ENCODE results near the gene MAST4.

Gene MAST4

GRCh38 chr5:66769030-66769733 is 173.0 kb downstream of the MAST4 start:
- DNase-seq: no peak
- H3K9me3 Mint-ChIP-seq: no peaks in the 10 kb centered on the region
- no peak for ATAC-seq (replicated peaks)
- H3K4me3 Mint-ChIP-seq: no peak overlapping the region
- no peaks in the 10 kb centered on the region for H3K36me3 Mint-ChIP-seq (ENCODE audit: insufficient read depth)
- H3K4me1 Mint-ChIP-seq (ENCODE audit: low read depth in 2 of 2): no peaks in the 10 kb centered on the region
- peaks cover 21 to 33% of the 10 kb centered on the region in 2 donors for H3K27me3 Mint-ChIP-seq
- no peak overlapping the region for H3K27ac Mint-ChIP-seq

- ATAC-seq (replicated peaks) (no peak), DNase-seq (no peak)
- Mint-ChIP-seq H3K9me3 (no peaks in the 10 kb centered on the region), H3K36me3 (ENCODE audit: insufficient read depth) (no peaks in the 10 kb centered on the region), H3K27me3 (peaks cover 21 to 31% of the 10 kb centered on the region in 2 donors), H3K27ac (no peak overlapping the region), H3K4me1 (ENCODE audit: low read depth in 2 of 2) (no peaks in the 10 kb centered on the region), H3K4me3 (no peak overlapping the region)
Observed at GRCh38 chr5:66769839-66770617, 173.8 kb downstream of the MAST4 start.

- no peaks in the 10 kb centered on the region for H3K9me3 Mint-ChIP-seq
- no peaks in the 10 kb centered on the region for H3K4me1 Mint-ChIP-seq (ENCODE audit: low read depth in 2 of 2)
- H3K27me3 Mint-ChIP-seq: peaks cover 11 to 31% of the 10 kb centered on the region in 2 donors
- DNase-seq: no peak
- no peak for ATAC-seq (replicated peaks)
- H3K27ac Mint-ChIP-seq: no peak overlapping the region
- no peak overlapping the region for H3K4me3 Mint-ChIP-seq
- no peaks in the 10 kb centered on the region for H3K36me3 Mint-ChIP-seq (ENCODE audit: insufficient read depth)
Observed at GRCh38 chr5:66777868-66778267, 181.7 kb downstream of the MAST4 start.

- Mint-ChIP-seq H3K27me3 (peaks cover 11 to 31% of the 10 kb centered on the region in 2 donors), H3K9me3 (no peaks in the 10 kb centered on the region), H3K4me1 (ENCODE audit: low read depth in 2 of 2) (no peaks in the 10 kb centered on the region), H3K4me3 (no peak overlapping the region), H3K36me3 (ENCODE audit: insufficient read depth) (no peaks in the 10 kb centered on the region), H3K27ac (no peak overlapping the region)
- DNase-seq (no peak), ATAC-seq (replicated peaks) (no peak)
Observed at GRCh38 chr5:66779528-66779927, 183.3 kb downstream of the MAST4 start.

- Mint-ChIP-seq H3K27ac (no peak overlapping the region), H3K9me3 (no peaks in the 10 kb centered on the region), H3K27me3 (peaks cover 13 to 16% of the 10 kb centered on the region in 2 donors), H3K4me3 (no peak overlapping the region), H3K4me1 (ENCODE audit: low read depth in 2 of 2) (no peaks in the 10 kb centered on the region), H3K36me3 (ENCODE audit: insufficient read depth) (peaks cover 3% of the 10 kb centered on the region)
- ATAC-seq (replicated peaks) (no peak), DNase-seq (no peak)
Observed at GRCh38 chr5:66788556-66788955, 192.4 kb downstream of the MAST4 start.

GRCh38 chr5:66789434-66789833 is 193.2 kb downstream of the MAST4 start:
- no peak overlapping the region for H3K27ac Mint-ChIP-seq
- peaks cover 13 to 24% of the 10 kb centered on the region in 2 donors for H3K27me3 Mint-ChIP-seq
- DNase-seq (no peak), ATAC-seq (replicated peaks) (no peak)
- peaks cover 3% of the 10 kb centered on the region for H3K36me3 Mint-ChIP-seq (ENCODE audit: insufficient read depth)
- no peaks in the 10 kb centered on the region for H3K4me1 Mint-ChIP-seq (ENCODE audit: low read depth in 2 of 2)
- H3K9me3 Mint-ChIP-seq: no peaks in the 10 kb centered on the region
- H3K4me3 Mint-ChIP-seq: no peak overlapping the region

- Mint-ChIP-seq H3K9me3 (no peaks in the 10 kb centered on the region), H3K27me3 (peaks cover 25 to 35% of the 10 kb centered on the region in 2 donors), H3K27ac (no peak overlapping the region), H3K4me1 (ENCODE audit: low read depth in 2 of 2) (no peaks in the 10 kb centered on the region), H3K4me3 (no peak overlapping the region), H3K36me3 (ENCODE audit: insufficient read depth) (peaks cover 3% of the 10 kb centered on the region)
- DNase-seq: no peak
- ATAC-seq (replicated peaks): no peak
Observed at GRCh38 chr5:66793049-66793448, 196.9 kb downstream of the MAST4 start.

GRCh38 chr5:66795682-66796081 is 199.5 kb downstream of the MAST4 start:
- Mint-ChIP-seq H3K27me3 (peaks cover 50 to 51% of the 10 kb centered on the region in 2 donors), H3K27ac (no peak overlapping the region), H3K4me1 (ENCODE audit: low read depth in 2 of 2) (no peaks in the 10 kb centered on the region), H3K36me3 (ENCODE audit: insufficient read depth) (no peaks in the 10 kb centered on the region), H3K9me3 (no peaks in the 10 kb centered on the region), H3K4me3 (no peak overlapping the region)
- ATAC-seq (replicated peaks) (no peak), DNase-seq (no peak)

- H3K4me1 Mint-ChIP-seq (ENCODE audit: low read depth in 2 of 2): no peaks in the 10 kb centered on the region
- H3K36me3 Mint-ChIP-seq (ENCODE audit: insufficient read depth): no peaks in the 10 kb centered on the region
- no peak overlapping the region for H3K4me3 Mint-ChIP-seq
- DNase-seq (no peak), ATAC-seq (replicated peaks) (no peak)
- peaks cover 57 to 58% of the 10 kb centered on the region in 2 donors for H3K27me3 Mint-ChIP-seq
- no peaks in the 10 kb centered on the region for H3K9me3 Mint-ChIP-seq
- no peak overlapping the region for H3K27ac Mint-ChIP-seq
Observed at GRCh38 chr5:66796305-66797292, 200.4 kb downstream of the MAST4 start.

GRCh38 chr5:66802941-66803340 is 206.7 kb downstream of the MAST4 start:
- Mint-ChIP-seq H3K27ac (no peak overlapping the region), H3K27me3 (peaks cover 63 to 71% of the 10 kb centered on the region in 2 donors), H3K9me3 (no peaks in the 10 kb centered on the region), H3K4me1 (ENCODE audit: low read depth in 2 of 2) (no peaks in the 10 kb centered on the region), H3K36me3 (ENCODE audit: insufficient read depth) (no peaks in the 10 kb centered on the region), H3K4me3 (no peak overlapping the region)
- no peak for ATAC-seq (replicated peaks)
- DNase-seq: no peak

- H3K9me3 Mint-ChIP-seq: no peaks in the 10 kb centered on the region
- ATAC-seq (replicated peaks) (no peak), DNase-seq (no peak)
- no peaks in the 10 kb centered on the region for H3K4me1 Mint-ChIP-seq (ENCODE audit: low read depth in 2 of 2)
- no peaks in the 10 kb centered on the region for H3K36me3 Mint-ChIP-seq (ENCODE audit: insufficient read depth)
- no peak overlapping the region for H3K4me3 Mint-ChIP-seq
- H3K27me3 Mint-ChIP-seq: peaks cover 65 to 67% of the 10 kb centered on the region in 2 donors
- H3K27ac Mint-ChIP-seq: no peak overlapping the region
Observed at GRCh38 chr5:66805514-66806430, 209.6 kb downstream of the MAST4 start.

- DNase-seq: no peak
- no peaks in the 10 kb centered on the region for H3K9me3 Mint-ChIP-seq
- no peaks in the 10 kb centered on the region for H3K36me3 Mint-ChIP-seq (ENCODE audit: insufficient read depth)
- no peak overlapping the region for H3K27ac Mint-ChIP-seq
- no peak overlapping the region for H3K4me3 Mint-ChIP-seq
- H3K4me1 Mint-ChIP-seq (ENCODE audit: low read depth in 2 of 2): no peaks in the 10 kb centered on the region
- H3K27me3 Mint-ChIP-seq: peaks cover 61 to 72% of the 10 kb centered on the region in 2 donors
- ATAC-seq (replicated peaks): no peak
Observed at GRCh38 chr5:66807743-66808142, 211.6 kb downstream of the MAST4 start.
